GM23338 (cell line): Measurements from ENCODE around the gene ROBO1.

ENCODE experiments used
- CREB1 ChIP-seq: fragments of 250-450 bp; sonication (Bioruptor Pico); IDR thresholded peaks from 2 replicates; pipeline ENCODE4 v1.5.0; 2020; ENCODE audit warnings: low read depth, mild to moderate bottlenecking, moderate library complexity
- EZH2 ChIP-seq: fragments of 200-600 bp; sonication (generic); IDR thresholded peaks from one replicate; pipeline ENCODE4 v1.8.0; 2017; ENCODE audit warnings: antibody characterized with exemption, mild to moderate bottlenecking, low read depth; ENCODE audit not compliant: unreplicated experiment
- EZH2phosphoT487 ChIP-seq: fragments of 200-600 bp; sonication (generic); IDR thresholded peaks from one replicate; pipeline ENCODE4 v1.8.1; 2018; ENCODE audit warnings: antibody characterized with exemption; ENCODE audit not compliant: unreplicated experiment
- JUNB ChIP-seq: IDR thresholded peaks from one replicate; pipeline ENCODE4 v1.6.1; 2016; ENCODE audit warnings: antibody characterized with exemption; ENCODE audit not compliant: unreplicated experiment
- NANOG ChIP-seq: IDR thresholded peaks from 2 replicates; pipeline ENCODE4 v1.6.1; 2016; ENCODE audit warnings: antibody characterized with exemption, borderline replicate concordance
- POLR2AphosphoS5 ChIP-seq: IDR thresholded peaks from 2 replicates; pipeline ENCODE4 v1.6.1; 2016; ENCODE audit warnings: antibody characterized with exemption, low read depth
- ZNF114 ChIP-seq: fragments of 250-450 bp; sonication (Bioruptor Pico); IDR thresholded peaks from 2 replicates; pipeline ENCODE4 v1.5.0; 2020; ENCODE audit warnings: mild to moderate bottlenecking, moderate library complexity
- TF ChIP-seq, protein P1 (sequence below), 2 experiments: fragments of 200-600 bp in 1 of 2; sonication (generic) in 1 of 2; conservative IDR thresholded peaks; 2 replicates each; pipeline versions ENCODE4 v1.5.1 to v1.6.1; 2016 to 2017; ENCODE audit warnings: antibody characterized with exemption in 2 of 2, low read depth in 2 of 2, mild to moderate bottlenecking in 2 of 2, moderate library complexity in 1 of 2
- TF ChIP-seq, protein P2 (sequence below): IDR thresholded peaks from one replicate; pipeline ENCODE4 v1.6.1; 2018; ENCODE audit warnings: antibody characterized with exemption; ENCODE audit not compliant: unreplicated experiment
- TF ChIP-seq, protein P3 (sequence below): fragments of 250-450 bp; sonication (Bioruptor Pico); IDR thresholded peaks from 2 replicates; pipeline ENCODE4 v1.5.0; 2020; ENCODE audit warnings: mild to moderate bottlenecking, moderate library complexity
- TF ChIP-seq, protein P4 (sequence below): IDR thresholded peaks from 2 replicates; pipeline ENCODE4 v1.6.1; 2016; ENCODE audit warnings: antibody characterized with exemption

DNA sequence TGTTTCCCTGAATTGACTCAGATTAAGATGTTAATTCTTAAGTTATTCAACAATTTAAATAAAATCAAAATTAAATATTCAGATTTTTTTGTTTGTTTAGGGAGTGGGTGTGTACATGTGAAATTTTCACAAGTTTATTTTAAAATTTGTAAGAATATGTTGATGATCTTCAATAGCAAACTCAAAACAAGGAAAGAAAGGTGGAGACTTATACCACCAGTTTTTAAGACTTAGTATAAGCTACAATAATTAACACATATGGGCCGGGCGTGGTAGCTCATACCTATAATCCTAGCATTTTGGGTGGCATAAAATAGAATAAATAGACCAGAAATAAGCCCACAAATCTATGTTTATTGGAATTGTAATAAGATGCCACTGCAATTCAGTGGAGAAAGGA is 1084.5 kb downstream of the ROBO1 start:
- TF ChIP-seq POLR2AphosphoS5 = no peak
- TF ChIP-seq, protein P1, sequence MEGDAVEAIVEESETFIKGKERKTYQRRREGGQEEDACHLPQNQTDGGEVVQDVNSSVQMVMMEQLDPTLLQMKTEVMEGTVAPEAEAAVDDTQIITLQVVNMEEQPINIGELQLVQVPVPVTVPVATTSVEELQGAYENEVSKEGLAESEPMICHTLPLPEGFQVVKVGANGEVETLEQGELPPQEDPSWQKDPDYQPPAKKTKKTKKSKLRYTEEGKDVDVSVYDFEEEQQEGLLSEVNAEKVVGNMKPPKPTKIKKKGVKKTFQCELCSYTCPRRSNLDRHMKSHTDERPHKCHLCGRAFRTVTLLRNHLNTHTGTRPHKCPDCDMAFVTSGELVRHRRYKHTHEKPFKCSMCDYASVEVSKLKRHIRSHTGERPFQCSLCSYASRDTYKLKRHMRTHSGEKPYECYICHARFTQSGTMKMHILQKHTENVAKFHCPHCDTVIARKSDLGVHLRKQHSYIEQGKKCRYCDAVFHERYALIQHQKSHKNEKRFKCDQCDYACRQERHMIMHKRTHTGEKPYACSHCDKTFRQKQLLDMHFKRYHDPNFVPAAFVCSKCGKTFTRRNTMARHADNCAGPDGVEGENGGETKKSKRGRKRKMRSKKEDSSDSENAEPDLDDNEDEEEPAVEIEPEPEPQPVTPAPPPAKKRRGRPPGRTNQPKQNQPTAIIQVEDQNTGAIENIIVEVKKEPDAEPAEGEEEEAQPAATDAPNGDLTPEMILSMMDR (conservative IDR thresholded peaks at IDR 0.05; ENCODE audit: low read depth in 2 of 2) = no peak
- TF ChIP-seq, protein P2, sequence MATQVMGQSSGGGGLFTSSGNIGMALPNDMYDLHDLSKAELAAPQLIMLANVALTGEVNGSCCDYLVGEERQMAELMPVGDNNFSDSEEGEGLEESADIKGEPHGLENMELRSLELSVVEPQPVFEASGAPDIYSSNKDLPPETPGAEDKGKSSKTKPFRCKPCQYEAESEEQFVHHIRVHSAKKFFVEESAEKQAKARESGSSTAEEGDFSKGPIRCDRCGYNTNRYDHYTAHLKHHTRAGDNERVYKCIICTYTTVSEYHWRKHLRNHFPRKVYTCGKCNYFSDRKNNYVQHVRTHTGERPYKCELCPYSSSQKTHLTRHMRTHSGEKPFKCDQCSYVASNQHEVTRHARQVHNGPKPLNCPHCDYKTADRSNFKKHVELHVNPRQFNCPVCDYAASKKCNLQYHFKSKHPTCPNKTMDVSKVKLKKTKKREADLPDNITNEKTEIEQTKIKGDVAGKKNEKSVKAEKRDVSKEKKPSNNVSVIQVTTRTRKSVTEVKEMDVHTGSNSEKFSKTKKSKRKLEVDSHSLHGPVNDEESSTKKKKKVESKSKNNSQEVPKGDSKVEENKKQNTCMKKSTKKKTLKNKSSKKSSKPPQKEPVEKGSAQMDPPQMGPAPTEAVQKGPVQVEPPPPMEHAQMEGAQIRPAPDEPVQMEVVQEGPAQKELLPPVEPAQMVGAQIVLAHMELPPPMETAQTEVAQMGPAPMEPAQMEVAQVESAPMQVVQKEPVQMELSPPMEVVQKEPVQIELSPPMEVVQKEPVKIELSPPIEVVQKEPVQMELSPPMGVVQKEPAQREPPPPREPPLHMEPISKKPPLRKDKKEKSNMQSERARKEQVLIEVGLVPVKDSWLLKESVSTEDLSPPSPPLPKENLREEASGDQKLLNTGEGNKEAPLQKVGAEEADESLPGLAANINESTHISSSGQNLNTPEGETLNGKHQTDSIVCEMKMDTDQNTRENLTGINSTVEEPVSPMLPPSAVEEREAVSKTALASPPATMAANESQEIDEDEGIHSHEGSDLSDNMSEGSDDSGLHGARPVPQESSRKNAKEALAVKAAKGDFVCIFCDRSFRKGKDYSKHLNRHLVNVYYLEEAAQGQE = no peak
- TF ChIP-seq EZH2 = no peak
- TF ChIP-seq JUNB = no peak
- no peak for TF ChIP-seq CREB1 (CRISPR knock-in tag)
- no peak for TF ChIP-seq EZH2phosphoT487
- no peak for TF ChIP-seq NANOG
- TF ChIP-seq ZNF114 (CRISPR knock-in tag) = no peak
- TF ChIP-seq, protein P3, sequence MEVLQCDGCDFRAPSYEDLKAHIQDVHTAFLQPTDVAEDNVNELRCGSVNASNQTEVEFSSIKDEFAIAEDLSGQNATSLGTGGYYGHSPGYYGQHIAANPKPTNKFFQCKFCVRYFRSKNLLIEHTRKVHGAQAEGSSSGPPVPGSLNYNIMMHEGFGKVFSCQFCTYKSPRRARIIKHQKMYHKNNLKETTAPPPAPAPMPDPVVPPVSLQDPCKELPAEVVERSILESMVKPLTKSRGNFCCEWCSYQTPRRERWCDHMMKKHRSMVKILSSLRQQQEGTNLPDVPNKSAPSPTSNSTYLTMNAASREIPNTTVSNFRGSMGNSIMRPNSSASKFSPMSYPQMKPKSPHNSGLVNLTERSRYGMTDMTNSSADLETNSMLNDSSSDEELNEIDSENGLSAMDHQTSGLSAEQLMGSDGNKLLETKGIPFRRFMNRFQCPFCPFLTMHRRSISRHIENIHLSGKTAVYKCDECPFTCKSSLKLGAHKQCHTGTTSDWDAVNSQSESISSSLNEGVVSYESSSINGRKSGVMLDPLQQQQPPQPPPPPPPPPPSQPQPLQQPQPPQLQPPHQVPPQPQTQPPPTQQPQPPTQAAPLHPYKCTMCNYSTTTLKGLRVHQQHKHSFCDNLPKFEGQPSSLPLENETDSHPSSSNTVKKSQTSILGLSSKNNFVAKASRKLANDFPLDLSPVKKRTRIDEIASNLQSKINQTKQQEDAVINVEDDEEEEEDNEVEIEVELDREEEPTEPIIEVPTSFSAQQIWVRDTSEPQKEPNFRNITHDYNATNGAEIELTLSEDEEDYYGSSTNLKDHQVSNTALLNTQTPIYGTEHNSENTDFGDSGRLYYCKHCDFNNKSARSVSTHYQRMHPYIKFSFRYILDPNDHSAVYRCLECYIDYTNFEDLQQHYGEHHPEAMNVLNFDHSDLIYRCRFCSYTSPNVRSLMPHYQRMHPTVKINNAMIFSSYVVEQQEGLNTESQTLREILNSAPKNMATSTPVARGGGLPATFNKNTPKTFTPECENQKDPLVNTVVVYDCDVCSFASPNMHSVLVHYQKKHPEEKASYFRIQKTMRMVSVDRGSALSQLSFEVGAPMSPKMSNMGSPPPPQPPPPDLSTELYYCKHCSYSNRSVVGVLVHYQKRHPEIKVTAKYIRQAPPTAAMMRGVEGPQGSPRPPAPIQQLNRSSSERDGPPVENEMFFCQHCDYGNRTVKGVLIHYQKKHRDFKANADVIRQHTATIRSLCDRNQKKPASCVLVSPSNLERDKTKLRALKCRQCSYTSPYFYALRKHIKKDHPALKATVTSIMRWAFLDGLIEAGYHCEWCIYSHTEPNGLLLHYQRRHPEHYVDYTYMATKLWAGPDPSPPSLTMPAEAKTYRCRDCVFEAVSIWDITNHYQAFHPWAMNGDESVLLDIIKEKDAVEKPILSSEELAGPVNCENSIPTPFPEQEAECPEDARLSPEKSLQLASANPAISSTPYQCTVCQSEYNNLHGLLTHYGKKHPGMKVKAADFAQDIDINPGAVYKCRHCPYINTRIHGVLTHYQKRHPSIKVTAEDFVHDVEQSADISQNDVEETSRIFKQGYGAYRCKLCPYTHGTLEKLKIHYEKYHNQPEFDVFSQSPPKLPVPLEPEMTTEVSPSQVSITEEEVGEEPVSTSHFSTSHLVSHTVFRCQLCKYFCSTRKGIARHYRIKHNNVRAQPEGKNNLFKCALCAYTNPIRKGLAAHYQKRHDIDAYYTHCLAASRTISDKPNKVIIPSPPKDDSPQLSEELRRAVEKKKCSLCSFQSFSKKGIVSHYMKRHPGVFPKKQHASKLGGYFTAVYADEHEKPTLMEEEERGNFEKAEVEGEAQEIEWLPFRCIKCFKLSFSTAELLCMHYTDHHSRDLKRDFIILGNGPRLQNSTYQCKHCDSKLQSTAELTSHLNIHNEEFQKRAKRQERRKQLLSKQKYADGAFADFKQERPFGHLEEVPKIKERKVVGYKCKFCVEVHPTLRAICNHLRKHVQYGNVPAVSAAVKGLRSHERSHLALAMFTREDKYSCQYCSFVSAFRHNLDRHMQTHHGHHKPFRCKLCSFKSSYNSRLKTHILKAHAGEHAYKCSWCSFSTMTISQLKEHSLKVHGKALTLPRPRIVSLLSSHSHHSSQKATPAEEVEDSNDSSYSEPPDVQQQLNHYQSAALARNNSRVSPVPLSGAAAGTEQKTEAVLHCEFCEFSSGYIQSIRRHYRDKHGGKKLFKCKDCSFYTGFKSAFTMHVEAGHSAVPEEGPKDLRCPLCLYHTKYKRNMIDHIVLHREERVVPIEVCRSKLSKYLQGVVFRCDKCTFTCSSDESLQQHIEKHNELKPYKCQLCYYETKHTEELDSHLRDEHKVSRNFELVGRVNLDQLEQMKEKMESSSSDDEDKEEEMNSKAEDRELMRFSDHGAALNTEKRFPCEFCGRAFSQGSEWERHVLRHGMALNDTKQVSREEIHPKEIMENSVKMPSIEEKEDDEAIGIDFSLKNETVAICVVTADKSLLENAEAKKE (CRISPR knock-in tag) = no peak
- TF ChIP-seq, protein P4, sequence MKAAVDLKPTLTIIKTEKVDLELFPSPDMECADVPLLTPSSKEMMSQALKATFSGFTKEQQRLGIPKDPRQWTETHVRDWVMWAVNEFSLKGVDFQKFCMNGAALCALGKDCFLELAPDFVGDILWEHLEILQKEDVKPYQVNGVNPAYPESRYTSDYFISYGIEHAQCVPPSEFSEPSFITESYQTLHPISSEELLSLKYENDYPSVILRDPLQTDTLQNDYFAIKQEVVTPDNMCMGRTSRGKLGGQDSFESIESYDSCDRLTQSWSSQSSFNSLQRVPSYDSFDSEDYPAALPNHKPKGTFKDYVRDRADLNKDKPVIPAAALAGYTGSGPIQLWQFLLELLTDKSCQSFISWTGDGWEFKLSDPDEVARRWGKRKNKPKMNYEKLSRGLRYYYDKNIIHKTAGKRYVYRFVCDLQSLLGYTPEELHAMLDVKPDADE = no peak
